Breast epithelium (tissue), 4 donors: ENCODE results near the gene PRKAA2. TPM values are rescaled to one million over a fixed set of nuclear protein-coding genes. Genes with fewer than 3 reads are reported as not detected.

Experiments used
- DNase-seq, 2 donors: peaks; one replicate each; pipeline ENCODE4 v3.0.0-alpha.2; 2019; ENCODE audit warnings: low spot score in 2 of 2
- H3K27ac ChIP-seq, 2 donors: fragments of 200-600 bp; sonication (generic) in 1 of 2; one replicate each; pipeline ENCODE4 v1.5.1; 2016 to 2019; ENCODE audit warnings: mild to moderate bottlenecking in 1 of 2
- H3K27me3 ChIP-seq, 2 donors: fragments of 200-600 bp; sonication (generic) in 1 of 2; one replicate each; pipeline versions ENCODE4 v1.5.1 to v1.6.0; 2017 to 2019; ENCODE audit warnings: control low read depth in 1 of 2, mild to moderate bottlenecking in 1 of 2
- H3K36me3 ChIP-seq: fragments of 200-600 bp; one replicate; pipeline ENCODE4 v1.5.1; 2019
- H3K4me1 ChIP-seq, 2 donors: fragments of 200-600 bp; sonication (generic); one replicate each; pipeline ENCODE4 v1.5.1; 2016 to 2019; ENCODE audit warnings: control low read depth in 1 of 2
- H3K4me3 ChIP-seq, 3 donors: fragments of 200-600 bp; sonication (generic); 1 replicate in 2 of 3; 2 replicates in 1 of 3; pipeline ENCODE4 v1.5.1; 2016 to 2019; ENCODE audit warnings: mild to moderate bottlenecking in 3 of 3, moderate library complexity in 2 of 3
- H3K9me3 ChIP-seq, 2 donors: fragments of 200-600 bp; sonication (generic) in 1 of 2; one replicate each; pipeline ENCODE4 v1.5.1; 2016 to 2019; ENCODE audit warnings: control low read depth in 1 of 2
- CTCF ChIP-seq, 3 donors: fragments of 450-650 bp; IDR thresholded peaks; one replicate each; pipeline ENCODE4 v1.5.1; 2016 to 2017; ENCODE audit warnings: antibody characterized with exemption in 3 of 3, mild to moderate bottlenecking in 3 of 3, moderate library complexity in 3 of 3
- POLR2A ChIP-seq: fragments of 450-650 bp; IDR thresholded peaks from one replicate; pipeline ENCODE4 v1.6.1; 2016; ENCODE audit warnings: antibody characterized with exemption, mild to moderate bottlenecking, moderate library complexity
- POLR2AphosphoS5 ChIP-seq, 3 donors: sonication (generic); formaldehyde crosslinking; IDR thresholded peaks; one replicate each; pipeline ENCODE4 v1.6.1; 2017; ENCODE audit warnings: antibody characterized with exemption in 3 of 3
- intact Hi-C: fragments of 100-400 bp; cut with DNase I; formaldehyde crosslinking; loops from one replicate; pipeline ENCODE4 v1.15.1; 2023; ENCODE audit warnings: low total_unique reads
- total RNA-seq, 3 donors: library from RNA; depleted of rRNA; stranded (reverse); fragments of >200 nt; gene quantifications; one replicate each; pipeline ENCODE4 v1.1.0, GENCODE V29; 2016

The PRKAA2 gene
- total RNA-seq, 3 donors from 2014 or later: 2.4 to 11.8 (median 6.6) TPM

- H3K4me3 ChIP-seq: no peak overlapping the region
- intact Hi-C loops: loop anchor here (5.0 kb wide), 1 partner anchor 1447 kb away; no protein-coding TSS in a partner anchor
- no peak for DNase-seq
- H3K4me1 ChIP-seq: no peaks in the 10 kb centered on the region
- no peaks in the 10 kb centered on the region for H3K36me3 ChIP-seq
- H3K27me3 ChIP-seq: no peaks in the 10 kb centered on the region
- H3K27ac ChIP-seq: no peak overlapping the region
- H3K9me3 ChIP-seq: no peaks in the 10 kb centered on the region
- TF ChIP-seq POLR2A (no peak), CTCF (IDR thresholded peaks at IDR 0.05) (no peak), POLR2AphosphoS5 (IDR thresholded peaks at IDR 0.05) (no peak)
Observed at GRCh38 chr1:56719171-56719570, 74.1 kb downstream of the PRKAA2 start.

DNA sequence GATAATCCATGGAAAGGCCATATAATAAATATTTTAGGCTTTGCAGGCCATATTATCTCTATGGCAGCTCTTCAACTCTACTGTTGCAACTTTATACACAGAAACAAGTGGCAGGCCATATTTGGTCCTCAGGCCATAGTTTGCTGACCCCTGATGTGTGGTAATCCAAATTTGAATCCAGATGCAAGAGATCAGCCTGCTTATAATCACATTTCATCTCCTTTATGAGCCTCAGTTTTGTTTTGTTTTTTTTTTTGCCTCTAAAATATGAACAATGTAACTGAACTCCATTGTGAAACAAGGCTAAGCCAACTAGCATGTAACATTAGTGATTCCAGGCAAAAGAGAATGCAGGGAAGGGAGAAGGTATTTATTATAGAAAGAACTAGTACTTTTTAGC lies 81.6 kb downstream of the PRKAA2 start:
- H3K36me3 ChIP-seq: no peaks in the 10 kb centered on the region
- H3K9me3 ChIP-seq: no peaks in the 10 kb centered on the region
- no peak for DNase-seq
- H3K4me3 ChIP-seq: no peak overlapping the region
- intact Hi-C loops: no loop called here
- no peaks in the 10 kb centered on the region for H3K27me3 ChIP-seq
- no peaks in the 10 kb centered on the region for H3K4me1 ChIP-seq
- no peak overlapping the region for H3K27ac ChIP-seq
- TF ChIP-seq POLR2AphosphoS5 (IDR thresholded peaks at IDR 0.05): no peak
- TF ChIP-seq POLR2A: no peak
- TF ChIP-seq CTCF (IDR thresholded peaks at IDR 0.05): no peak

DNA sequence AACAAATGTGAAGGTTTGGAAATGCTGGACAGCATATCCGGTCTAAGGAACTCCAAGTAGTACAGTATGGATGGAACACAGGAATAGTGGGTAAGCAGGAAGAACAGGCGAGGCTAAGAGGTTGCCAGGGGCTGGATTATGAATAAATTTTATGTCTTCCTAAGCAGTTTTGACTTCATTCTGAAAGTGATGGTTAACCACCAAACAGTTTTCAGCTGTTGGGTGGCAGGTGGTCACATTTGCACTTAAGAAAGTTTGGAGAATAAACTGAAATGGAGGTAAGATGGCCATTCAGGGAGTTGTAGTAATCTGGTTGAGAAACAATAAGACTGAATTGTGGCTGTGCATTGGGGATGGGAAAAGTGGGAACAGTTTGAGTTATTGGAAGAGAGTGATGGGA lies 83.8 kb downstream of the PRKAA2 start:
- intact Hi-C loops: no loop called here
- H3K27ac ChIP-seq: no peak overlapping the region
- H3K36me3 ChIP-seq: no peaks in the 10 kb centered on the region
- no peaks in the 10 kb centered on the region for H3K27me3 ChIP-seq
- H3K4me3 ChIP-seq: no peak overlapping the region
- no peak for DNase-seq
- H3K4me1 ChIP-seq: no peaks in the 10 kb centered on the region
- TF ChIP-seq CTCF (IDR thresholded peaks at IDR 0.05): no peak
- no peak for TF ChIP-seq POLR2A
- TF ChIP-seq POLR2AphosphoS5 (IDR thresholded peaks at IDR 0.05): no peak
- no peaks in the 10 kb centered on the region for H3K9me3 ChIP-seq

- DNase-seq: no peak
- Histone ChIP-seq H3K4me3 (no peak overlapping the region), H3K27me3 (no peaks in the 10 kb centered on the region), H3K27ac (no peak overlapping the region), H3K4me1 (no peaks in the 10 kb centered on the region), H3K9me3 (peaks cover 0 to 5% of the 10 kb centered on the region in 2 donors), H3K36me3 (no peaks in the 10 kb centered on the region)
- TF ChIP-seq POLR2AphosphoS5 (IDR thresholded peaks at IDR 0.05): no peak
- TF ChIP-seq POLR2A: no peak
- TF ChIP-seq CTCF (IDR thresholded peaks at IDR 0.05): no peak
- intact Hi-C loops: no loop called here
Observed at GRCh38 chr1:56745231-56745630, 100.1 kb downstream of the PRKAA2 start.

DNA sequence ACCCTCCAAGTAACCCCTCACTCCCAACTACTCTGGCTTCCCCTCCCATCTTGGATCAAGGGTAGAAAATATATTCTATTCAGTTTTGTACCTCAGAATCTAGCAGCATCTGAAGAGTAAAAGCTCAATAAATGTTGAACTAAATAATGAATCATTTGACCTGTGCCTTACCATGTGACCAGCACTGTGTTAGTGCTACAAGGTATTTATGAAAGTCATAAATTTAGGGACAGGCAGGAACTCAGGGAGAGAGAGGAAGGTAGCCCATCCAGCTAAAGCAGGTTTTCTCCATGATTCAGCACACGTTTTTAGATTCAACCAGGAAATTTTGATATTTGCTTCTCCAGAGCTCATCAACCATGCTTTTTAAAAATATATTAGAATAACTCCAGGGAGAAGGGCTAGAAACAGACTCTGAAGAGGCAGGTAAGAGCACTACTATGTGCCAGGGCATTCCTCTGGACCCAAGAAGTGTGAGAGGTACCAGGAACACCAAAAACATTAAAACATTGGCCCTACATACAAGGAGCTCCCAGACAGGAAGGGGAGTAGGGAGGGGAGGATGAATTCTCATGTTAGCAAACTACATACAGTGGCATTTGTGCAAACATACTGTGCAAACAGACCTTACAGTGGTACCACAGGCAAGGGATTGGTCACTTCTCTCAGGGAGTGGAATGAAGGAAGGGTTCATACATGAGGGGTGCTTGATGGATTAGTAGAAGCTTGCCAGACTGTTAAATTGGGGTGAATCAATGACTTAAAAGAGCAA lies 109.8 kb downstream of the PRKAA2 start:
- Histone ChIP-seq H3K4me3 (no peak overlapping the region), H3K9me3 (peaks cover 0 to 2% of the 10 kb centered on the region in 2 donors), H3K4me1 (no peaks in the 10 kb centered on the region), H3K27me3 (no peaks in the 10 kb centered on the region), H3K27ac (no peak overlapping the region), H3K36me3 (no peaks in the 10 kb centered on the region)
- intact Hi-C loops: no loop called here
- DNase-seq: no peak
- TF ChIP-seq POLR2A: no peak
- TF ChIP-seq POLR2AphosphoS5 (IDR thresholded peaks at IDR 0.05): no peak
- TF ChIP-seq CTCF (IDR thresholded peaks at IDR 0.05): no peak
